NCI-H2196 (cell line): ENCODE measurements around the gene ISM1.
A peak's percentile ranks its signal among the peaks of the same experiment; 100 is the strongest.

Experiments used
- DNase-seq: peaks from one replicate; lab custom pipeline; 2025; ENCODE audit not compliant: unreplicated experiment; lab: John Stamatoyannopoulos, UW

The ISM1 gene

GRCh38 chr20:13220904-13221297 is at the start of gene ISM1:
Gene ISM1 (plus strand): TSS chr20:13221274. CDS start chr20:13221777, 503 bp downstream.
- DNase-seq: no peak

- no peak for DNase-seq
These were observed 47.9 kb upstream of the ISM1 start for GRCh38 chr20:13173201-13173600.

- DNase-seq: no peak
These were observed 46.7 kb upstream of the ISM1 start for GRCh38 chr20:13174402-13174801.

GRCh38 chr20:13180986-13181889 is 39.8 kb upstream of the ISM1 start:
- no peak for DNase-seq

GRCh38 chr20:13183005-13183404 is 38.1 kb upstream of the ISM1 start:
- DNase-seq: no peak

GRCh38 chr20:13186043-13186774 is 34.9 kb upstream of the ISM1 start:
- no peak for DNase-seq

GRCh38 chr20:13187899-13188298 is 33.2 kb upstream of the ISM1 start:
- DNase-seq: no peak

- DNase-seq: no peak
These were observed 21.8 kb upstream of the ISM1 start for GRCh38 chr20:13199279-13199678.

GRCh38 chr20:13200767-13201500 is 20.1 kb upstream of the ISM1 start:
- peak; percentile 8 for DNase-seq

GRCh38 chr20:13202565-13202964 is 18.5 kb upstream of the ISM1 start:
- DNase-seq: no peak

- no peak for DNase-seq
These were observed 15.6 kb upstream of the ISM1 start for GRCh38 chr20:13205425-13205824.

GRCh38 chr20:13205848-13206434 is 15.1 kb upstream of the ISM1 start:
- DNase-seq: no peak

- no peak for DNase-seq
These were observed 14.1 kb upstream of the ISM1 start for GRCh38 chr20:13207016-13207415.

- no peak for DNase-seq
These were observed 9.0 kb upstream of the ISM1 start for GRCh38 chr20:13211956-13212618.

- no peak for DNase-seq
These were observed 8.3 kb upstream of the ISM1 start for GRCh38 chr20:13212750-13213149.

- DNase-seq: no peak
These were observed 7.7 kb upstream of the ISM1 start for GRCh38 chr20:13213335-13213734.

GRCh38 chr20:13216533-13216932 is 4.5 kb upstream of the ISM1 start:
- DNase-seq: no peak

GRCh38 chr20:13219327-13220193 is 1.5 kb upstream of the ISM1 start:
- no peak for DNase-seq

- no peak for DNase-seq
These were observed 725 bp upstream of the ISM1 start for GRCh38 chr20:13220194-13220903.
